Retina (tissue), 1 donor: ENCODE results near the gene NPAS3.

Source experiments
- DNase-seq: peaks from one replicate; pipeline ENCODE4 v3.0.0-alpha.2; 2016

Gene NPAS3

DNA sequence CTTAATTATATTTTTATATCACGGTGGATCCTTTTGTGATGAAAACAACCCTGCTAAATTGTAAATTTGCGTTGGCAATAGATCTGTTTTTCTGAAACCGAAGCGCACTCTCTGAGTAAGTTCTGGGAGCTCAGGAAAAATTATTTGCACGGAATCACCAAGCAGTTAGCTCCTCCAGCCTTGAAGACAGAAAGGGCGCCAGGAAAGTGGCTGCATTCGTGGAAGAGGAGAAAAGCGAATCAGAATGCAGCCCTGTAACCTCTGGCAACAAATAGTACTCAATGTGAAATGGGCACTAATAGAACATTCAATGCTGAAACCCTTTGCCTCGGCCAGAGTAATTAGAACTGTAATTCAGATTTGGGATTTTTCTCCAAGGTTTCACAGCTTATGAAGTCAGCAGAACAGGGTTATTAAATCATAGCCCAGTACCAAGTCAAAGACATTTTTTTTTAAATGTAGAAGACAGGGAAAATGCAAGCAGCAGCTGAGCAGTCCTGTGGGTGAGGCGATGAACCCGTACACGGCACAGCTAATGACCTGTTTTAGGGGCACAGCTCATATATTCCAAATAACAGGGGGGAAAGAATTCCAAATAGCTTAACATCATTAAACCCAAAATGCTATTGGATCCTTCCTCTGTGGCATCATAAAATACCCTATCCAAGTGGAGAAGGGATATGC lies 760.8 kb downstream of the NPAS3 start:
- no peak for DNase-seq

DNA sequence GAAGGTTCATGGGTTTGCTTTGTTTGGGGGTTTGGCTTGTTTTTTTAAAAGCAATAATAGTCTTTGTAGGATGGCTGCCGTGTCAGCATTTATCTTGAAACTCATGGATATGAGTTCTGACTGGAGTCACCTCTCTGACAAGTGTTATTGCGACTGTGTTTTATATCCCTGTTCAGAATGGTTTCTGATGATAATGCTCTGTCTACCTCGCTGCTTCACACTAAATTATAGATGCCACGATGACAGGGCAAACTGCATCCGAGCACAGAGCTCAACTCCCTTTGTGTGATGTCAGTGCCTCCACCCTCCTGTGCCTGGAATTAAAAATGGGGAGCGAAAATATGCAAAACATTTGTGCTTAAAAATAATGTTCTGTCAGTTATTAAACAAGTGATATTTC lies 761.4 kb downstream of the NPAS3 start:
- DNase-seq, result no peak

DNA sequence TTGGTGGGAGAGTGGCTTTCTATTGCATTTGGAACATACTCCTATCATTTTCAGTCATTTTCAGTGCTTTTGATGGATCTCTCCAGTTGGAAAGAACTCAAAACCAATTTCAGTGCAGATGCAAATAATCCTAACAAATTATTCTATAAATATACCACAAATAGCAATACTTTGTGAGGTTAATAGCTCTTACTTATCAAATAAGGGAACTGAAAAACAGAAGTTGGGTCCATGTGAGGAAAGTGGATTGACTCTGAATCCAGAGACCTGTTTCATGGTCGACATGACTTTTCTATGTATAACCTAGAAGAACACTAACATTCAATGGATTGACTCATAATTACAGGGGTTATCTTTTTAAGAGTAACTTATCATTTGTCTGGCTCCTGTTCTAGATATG lies 763.6 kb downstream of the NPAS3 start:
- no peak for DNase-seq

DNA sequence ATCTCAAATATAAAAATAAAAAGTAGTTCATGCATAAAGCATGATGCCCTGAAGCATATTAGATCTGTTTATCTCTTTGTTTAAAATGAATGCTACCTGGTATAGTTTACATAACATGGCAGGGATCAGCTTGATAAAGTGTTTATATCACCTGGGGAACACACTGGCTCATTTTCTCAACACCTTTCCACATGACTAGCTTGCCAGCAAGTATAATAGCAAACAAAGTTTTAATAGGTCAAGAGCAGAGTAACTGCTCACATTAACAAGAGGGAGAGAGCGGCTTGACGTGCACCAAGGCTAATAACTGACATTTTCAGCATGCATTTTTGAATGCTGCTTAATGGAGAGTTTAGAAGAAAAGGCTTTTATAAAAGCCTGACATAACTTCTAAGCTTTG lies 765.8 kb downstream of the NPAS3 start:
- DNase-seq, result no peak

DNA sequence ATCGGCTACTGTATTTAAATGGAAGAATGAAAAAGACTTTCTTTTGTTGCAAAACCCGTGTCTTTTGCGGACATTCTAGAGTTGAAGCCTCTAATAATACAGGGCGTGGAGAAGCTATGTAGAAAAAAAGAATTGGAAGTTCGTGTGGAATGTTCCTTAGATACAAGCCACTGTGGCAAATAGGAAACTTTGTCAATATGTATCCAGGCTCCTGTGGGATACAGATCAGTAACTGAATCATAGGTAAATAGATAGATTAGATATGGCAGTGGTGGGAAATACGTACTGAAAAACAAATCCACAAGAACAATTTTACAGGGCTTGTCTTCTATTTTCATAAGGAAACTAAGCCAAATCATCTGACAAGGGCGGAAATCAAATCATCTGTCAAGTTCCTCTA lies 766.8 kb downstream of the NPAS3 start:
- DNase-seq, result no peak

DNA sequence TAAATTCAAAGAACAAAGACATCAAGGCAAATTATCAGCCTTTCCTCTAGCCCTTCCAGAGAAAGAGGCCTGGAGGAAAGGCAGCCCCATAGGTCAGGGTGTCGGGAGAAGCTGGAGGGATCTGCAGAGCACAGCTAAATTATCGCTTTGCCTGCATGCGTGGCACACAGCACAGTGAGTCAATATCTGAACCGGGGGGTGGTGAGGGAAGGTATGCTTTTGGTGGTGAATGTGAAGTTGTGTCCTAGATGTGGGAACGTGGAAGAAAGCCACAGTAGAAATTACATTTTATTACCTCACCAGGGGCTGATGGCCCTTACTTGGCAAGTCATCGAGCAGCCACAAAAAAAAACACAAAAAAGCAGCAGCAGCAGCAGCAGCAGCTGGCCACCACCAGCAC lies 769.0 kb downstream of the NPAS3 start:
- DNase-seq, result no peak

DNA sequence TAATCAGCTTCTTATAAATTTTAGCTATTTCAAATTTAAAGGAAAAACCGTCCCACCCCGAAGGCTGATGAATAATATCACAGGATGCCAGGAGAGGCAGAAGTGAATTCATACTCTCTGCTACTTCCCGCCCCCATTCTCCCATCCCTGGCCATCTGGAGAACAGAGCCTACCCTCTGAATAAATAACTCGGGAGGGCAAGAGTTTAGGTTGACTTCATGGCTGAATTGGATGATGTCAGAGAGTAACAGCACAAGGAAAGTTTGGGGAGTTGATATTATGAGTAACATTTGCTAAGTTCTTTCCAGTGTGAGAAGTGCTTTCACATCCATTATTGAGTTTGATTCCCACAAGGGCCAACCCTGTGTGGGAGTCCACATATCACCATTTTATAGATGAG lies 770.6 kb downstream of the NPAS3 start:
- no peak for DNase-seq

DNA sequence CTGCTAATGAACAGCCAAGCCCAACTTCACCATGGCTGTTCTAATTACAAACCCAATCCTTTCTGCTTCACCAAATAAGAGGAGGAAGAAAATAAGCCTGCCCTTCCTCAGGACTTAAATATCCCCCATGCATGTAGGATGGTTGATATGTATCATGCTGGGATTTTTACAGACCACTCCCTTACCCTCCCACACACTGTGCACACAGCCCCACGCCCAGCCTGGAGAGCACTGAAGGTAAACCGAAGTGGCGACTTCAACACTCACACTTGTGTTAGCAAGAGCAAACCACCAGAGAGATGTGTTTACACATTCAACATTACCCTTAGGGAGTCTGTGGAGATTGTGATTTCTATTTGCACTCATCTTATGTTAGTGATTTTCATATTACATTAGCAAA lies 771.0 kb downstream of the NPAS3 start:
- no peak for DNase-seq

DNA sequence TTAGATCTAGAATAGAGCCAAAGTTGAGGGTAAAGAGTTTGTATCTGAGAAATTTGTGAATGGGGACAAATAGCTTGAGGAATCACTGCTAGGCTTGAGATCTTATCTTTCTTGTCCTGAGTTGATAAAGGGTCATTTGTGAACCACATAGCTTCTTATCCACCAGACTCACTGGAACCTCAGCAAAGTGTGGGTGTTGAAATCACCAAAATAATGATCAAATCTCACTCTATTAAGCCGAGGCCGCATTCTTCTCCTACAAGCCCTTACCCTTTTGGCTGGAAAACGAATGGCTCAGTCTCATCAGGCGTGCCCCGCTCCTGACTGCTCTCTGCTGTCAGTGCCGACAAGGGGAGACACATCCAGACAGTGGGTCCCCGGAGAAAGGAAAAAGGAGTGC lies 771.6 kb downstream of the NPAS3 start:
- no peak for DNase-seq

DNA sequence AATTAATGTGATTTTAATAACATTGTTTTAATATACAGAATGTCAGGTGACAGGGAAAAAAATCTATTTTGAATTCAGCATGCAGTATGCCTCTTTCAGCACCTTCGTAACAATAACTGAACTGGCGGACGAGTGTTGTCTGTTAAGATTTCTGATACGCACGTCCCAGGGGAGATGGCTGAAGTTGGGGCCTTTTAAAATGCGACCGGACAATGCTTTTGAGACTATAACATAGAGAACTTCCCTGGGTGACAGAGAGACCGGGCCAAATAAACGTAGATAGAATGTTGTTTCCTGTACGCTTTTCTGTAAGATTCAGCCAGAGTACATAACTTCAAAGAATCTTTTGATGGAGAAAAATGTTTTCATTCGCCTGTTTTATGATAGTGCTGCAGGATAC lies 772.5 kb downstream of the NPAS3 start:
- DNase-seq, result no peak

DNA sequence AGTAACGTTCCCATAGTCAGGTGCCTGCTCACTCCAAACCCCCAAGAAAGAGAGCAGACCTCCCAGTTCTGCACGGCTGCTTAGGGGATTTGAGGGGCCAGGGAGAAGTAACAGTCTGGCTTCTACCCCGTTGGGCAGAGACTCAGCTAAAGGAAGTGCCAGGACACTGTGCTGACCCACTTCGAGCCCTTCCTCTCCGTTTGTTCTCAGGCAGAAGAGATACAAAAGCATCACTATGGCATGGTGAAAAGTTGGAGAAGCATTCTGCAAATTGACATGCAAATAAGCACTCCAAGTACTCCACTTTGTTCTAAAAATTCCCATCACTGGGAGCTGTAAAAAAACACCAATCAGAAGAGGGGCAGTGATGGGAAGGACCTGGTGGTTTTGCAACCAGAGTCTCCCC lies 773.1 kb downstream of the NPAS3 start:
- no peak for DNase-seq

DNA sequence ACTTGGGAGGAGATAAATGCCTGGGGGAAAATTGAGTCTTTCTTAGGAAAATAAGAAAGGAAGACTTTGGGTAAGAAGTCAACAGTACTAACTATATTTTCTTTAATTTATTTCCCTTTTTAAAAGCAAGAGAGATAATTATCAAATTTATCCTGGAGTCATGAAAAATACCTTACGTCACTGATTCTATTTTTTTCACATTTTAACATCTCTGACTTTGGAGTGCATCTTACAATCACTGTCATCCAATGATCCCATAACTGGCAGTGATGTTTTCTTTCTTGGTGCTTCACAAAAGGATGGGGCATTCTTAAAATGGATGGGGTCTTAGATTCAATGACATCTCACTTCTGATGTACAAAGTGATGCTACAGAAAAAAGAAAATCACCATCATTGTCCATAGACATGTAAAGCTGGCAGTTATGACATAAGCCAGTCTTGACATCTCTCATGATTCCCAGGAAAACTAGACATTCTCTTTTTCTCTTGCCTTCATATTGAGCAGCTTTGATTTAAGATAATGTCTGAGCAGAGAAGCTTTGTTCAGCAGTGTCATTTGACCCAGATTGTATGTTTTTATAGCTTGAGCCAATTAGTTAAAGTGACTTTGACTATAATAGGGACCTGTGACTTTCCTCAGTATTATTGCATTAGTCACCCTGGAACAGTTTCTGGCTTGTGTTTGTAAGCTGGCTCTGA lies 776.0 kb downstream of the NPAS3 start:
- no peak for DNase-seq

DNA sequence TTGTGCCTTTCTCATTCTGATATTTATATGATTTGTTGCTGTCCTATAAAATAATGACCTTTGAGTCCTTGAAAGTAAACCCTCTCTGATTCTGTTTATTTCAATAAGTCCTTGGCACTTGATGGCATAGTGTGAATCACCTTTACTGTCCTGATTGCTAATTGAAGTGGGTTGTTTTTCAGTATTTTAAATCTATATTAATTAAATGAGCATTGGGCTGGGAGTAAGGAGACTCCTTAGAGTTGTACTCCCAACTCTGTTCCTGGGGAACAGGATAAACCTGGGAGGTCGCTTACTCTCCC lies 776.5 kb downstream of the NPAS3 start:
- DNase-seq, result no peak

DNA sequence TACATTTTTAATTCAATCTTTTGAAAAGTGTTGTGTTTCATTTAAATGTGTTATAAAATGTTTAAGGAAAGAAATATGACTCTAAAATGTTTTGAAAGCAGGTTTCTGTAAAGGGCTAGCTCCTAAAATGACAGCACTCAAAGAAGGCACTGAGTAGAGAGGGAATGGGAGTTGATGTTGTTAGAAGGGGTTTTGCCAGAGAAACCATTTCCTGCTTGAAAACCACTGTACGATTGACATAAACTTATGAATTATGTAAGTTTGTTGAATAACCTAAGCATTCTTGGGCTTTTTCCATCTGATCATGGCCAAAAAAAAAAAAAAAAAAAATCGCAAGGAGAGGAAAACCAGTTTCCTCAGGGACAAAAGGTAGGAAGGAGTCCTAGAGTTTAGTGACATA lies 778.2 kb downstream of the NPAS3 start:
- DNase-seq, result no peak

DNA sequence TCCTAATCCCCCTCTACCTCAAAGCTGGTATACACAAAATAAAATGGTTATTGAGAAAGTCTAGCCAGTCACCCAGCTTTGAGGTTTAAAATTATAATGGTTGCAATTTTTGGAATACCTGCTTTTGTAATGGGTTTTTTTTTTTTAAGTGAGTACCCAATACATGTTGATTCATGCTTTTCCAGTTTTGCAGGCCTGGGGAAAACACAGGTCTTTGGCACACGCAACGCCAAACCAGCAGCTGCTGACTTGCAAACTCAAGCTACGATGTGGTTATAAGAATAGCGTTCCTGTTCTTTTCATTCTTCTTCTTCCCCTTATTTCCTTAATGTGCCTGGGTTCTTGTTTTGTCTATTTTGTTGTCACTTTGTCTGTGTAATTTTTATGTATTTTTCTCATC lies 779.2 kb downstream of the NPAS3 start:
- no peak for DNase-seq

DNA sequence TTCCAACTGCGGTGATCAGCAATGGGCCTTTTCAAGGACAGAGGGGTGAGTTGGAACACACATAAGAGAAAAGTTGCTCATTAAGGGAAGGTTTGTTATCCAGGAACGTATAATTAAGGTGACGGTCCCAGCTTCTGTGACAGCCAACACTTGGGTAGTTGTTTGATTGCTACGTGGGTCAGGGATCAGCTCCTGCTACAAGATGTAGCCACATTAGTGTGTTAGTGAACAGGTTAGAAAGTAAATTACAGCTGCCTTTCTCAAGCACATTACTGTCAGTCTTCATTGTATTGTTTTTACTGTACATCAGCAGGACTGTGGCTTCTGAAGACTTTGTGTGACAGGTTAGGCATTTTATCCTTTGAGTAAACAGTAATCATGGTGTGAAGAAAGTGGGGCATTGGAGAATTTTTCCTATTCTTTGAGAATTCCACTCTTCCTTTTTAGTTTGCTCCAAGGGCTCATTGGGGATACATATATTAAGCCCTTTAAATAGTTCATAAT lies 781.7 kb downstream of the NPAS3 start:
- no peak for DNase-seq

DNA sequence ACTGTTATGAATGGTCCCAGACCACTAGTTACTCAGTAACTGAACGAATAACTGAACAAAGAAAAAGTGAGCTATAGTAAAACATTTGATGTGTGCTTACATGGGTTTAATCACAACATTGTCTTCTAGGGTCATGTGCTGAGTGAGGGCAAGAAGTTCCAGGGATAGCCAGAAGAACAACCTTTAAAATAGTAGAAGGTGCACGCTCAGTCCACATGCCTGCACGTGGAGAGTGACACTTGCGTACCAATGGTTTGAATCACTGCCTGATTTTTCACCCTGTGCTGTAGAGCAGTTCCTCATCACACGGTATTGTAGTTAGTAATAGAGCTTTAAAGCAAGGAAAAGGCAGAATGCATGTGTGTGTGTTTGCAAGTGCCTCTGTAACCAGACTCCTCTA lies 788.0 kb downstream of the NPAS3 start:
- DNase-seq, result no peak

DNA sequence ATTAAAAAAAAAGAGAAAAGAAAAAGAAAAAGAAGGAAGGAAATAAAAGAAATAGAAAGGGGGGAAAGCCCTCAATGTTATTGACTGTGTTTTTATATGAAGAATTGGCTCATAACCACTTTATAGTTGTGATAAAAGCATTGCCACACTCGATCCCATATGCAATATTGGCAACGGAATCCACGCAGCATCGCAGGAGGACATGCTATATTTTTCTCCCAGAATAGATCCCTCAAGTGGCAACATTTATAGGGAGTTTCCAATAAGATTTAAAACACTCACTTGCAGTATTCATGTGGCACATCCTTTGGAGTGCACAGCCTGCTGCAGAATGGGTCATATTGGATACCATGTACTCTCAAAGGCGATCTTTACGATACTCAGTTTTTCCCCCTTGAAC lies 788.9 kb downstream of the NPAS3 start:
- no peak for DNase-seq

DNA sequence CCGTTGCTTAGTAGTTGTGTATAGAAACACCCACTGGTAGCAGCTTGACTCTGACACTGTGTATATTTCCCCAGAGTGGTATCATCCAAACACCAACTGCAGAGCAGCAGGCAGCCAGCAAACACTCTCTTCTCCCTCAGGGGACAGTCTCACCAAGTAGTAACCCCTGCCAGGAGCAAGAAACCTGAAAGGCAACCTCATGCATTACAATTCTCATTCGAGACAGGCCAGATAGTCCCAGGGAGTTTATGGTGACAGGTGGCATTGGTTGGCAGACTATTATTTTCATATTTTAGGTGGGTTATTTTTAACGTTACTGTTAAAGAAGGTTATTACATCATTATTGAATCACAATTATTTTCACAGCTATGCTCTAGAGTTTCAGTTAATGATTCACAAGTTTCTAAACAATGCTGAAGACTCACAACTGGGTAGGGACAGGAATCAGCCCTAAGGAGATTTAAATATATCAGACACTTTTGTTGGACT lies 789.4 kb downstream of the NPAS3 start:
- no peak for DNase-seq

DNA sequence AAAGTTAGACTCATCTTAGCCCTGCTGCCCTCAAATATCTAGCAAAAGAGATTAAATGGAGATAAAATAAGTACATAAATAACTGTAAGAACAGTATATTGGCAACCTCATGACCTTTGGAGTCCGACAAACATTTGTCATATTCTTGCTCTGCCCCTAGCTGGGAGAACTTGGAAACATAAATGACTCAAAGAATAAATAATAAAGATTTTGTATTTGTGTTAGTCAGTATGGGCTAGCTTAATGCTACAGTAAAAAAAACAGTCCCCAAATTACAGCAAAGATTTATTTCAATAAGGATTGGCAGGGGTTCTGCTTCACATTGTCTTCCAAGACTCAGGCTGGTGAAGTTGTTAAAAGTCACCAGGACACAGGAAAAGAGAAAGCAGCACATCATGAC lies 791.5 kb downstream of the NPAS3 start:
- DNase-seq, result no peak

DNA sequence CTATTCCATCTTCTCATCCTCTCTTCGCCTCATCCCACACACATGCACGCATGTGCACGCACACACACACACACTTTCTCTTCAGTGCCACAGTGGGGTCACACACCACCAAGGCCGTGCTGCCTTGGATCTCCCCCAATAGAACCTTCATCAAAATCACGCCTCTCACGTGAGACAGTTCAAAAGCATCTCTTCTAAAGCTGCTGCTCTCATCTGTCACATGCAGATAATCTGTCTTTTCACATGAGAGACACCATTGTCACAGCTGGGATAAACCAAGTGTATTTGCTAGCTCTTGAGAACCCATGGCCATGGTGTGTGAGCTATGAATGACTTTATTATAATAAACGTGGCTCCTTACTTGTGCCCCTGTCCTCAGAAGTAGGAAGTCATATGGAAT lies 793.5 kb downstream of the NPAS3 start:
- DNase-seq, result no peak

DNA sequence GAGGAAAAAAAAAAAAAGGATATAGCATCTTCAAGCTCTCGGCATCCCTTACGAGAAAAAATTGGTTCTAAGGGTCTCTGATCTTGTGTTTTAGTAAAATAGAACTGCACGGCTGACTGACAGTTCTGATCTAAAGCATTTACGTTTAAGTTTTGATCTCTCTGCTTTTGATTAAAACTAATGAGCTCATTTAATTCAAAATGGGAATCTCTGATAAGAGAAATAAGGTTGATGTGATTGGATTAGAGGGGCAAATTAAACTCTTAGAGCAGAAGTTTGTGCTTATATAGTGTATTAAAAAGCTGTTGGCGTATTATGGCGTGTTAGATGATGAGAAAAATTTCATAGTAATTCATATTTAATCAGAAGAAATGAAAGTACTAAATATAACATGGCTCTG lies 794.6 kb downstream of the NPAS3 start:
- DNase-seq, result no peak

DNA sequence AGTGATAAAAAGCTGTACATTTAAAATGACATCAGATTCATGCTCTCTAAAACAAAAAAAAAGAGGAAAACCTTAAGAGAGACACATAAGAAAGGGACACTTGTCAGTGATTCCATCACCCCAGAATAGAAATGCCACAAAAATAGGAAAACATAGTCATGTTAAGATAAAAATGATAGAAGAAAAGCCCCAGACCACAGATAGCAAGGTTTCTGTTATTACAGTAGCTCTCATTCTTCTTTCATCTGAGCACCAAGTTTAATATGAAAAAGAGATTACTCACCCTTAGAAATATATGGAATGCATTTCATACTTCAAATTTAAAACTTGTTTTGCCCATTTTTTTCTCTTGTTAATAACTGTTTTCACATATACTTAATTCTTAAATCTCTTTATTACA lies 795.0 kb downstream of the NPAS3 start:
- DNase-seq, result no peak

DNA sequence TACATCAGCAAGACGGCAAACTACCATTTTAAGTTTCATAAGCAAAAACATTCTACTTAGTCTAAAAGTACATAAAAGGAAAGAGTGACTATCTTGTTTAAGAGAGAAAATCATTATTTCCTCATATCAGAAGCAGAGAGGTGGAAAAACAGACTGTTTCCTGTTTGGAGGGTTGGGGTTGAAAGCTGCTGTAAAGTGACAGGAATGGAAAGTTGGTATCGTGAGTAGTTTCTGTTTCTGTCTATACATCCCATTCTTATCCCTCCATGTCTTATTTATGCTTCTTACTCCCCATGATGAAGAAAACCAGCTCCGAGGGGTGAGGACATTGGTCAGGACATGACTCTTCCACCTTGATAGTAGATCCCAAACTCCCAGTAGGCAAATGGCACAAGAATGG lies 795.7 kb downstream of the NPAS3 start:
- no peak for DNase-seq

DNA sequence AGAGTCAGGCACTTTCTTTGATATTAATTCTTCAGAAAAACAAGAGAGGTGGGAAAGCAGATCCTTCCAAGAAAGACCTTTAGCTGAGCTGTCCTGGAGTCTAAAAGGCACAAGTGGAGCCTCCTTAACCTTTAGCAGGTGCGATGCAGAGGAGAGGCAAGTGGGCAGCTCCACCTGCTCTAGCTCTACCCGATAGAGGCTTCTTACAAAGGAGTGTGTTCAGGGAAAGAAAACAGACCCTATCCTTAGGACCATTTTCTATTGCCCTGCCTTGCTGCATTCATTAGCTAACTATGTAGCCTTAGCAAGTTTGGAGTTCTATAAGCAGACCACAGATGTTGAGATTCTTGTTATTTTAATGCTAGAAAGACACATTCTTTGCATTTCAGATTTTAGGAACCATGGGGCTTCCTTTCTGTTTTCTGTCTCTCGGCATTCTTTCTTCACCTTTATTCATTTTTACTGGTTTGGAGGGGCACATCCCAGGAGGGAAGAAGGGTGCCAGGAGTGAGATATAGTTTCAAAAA lies 797.7 kb downstream of the NPAS3 start:
- DNase-seq, result no peak
